GM21619 (cell line): ENCODE measurements around the gene EXOC6.
"Not testable (repeated sequence)": the region's sequence is repeated elsewhere in the genome, so short reads cannot be mapped to it uniquely, and the experiment has no call there.

Experiments used
- ATAC-seq: cut with Tn5 transposase; IDR thresholded peaks from one replicate; pipeline ENCODE4 v1.9.1; 2021; ENCODE audit not compliant: unreplicated experiment

The EXOC6 gene

GRCh38 chr10:92931597-92931996 is 83.3 kb downstream of the EXOC6 start:
- ATAC-seq, result no peak

GRCh38 chr10:92937876-92938275 is 89.6 kb downstream of the EXOC6 start:
- ATAC-seq, result no peak

- ATAC-seq, result no peak
These were observed 90.5 kb downstream of the EXOC6 start for GRCh38 chr10:92938841-92939240.

GRCh38 chr10:92942226-92942625 is 93.9 kb downstream of the EXOC6 start:
- ATAC-seq, result no peak

GRCh38 chr10:92946491-92946890 is 98.2 kb downstream of the EXOC6 start:
- ATAC-seq, result no peak

GRCh38 chr10:92952573-92952972 is 104.3 kb downstream of the EXOC6 start:
- not testable (repeated sequence) for ATAC-seq

GRCh38 chr10:92957223-92958010 is 109.1 kb downstream of the EXOC6 start:
- ATAC-seq, result no peak

GRCh38 chr10:92961638-92962037 is 113.3 kb downstream of the EXOC6 start:
- no peak for ATAC-seq

GRCh38 chr10:92965314-92965713 is 117.0 kb downstream of the EXOC6 start:
- ATAC-seq, result no peak

GRCh38 chr10:92967641-92968040 is 119.3 kb downstream of the EXOC6 start:
- no peak for ATAC-seq

GRCh38 chr10:92969151-92969550 is 120.8 kb downstream of the EXOC6 start:
- ATAC-seq, result no peak

GRCh38 chr10:92970301-92971070 is 122.2 kb downstream of the EXOC6 start:
- no peak for ATAC-seq

GRCh38 chr10:92972066-92972870 is 123.9 kb downstream of the EXOC6 start:
- no peak for ATAC-seq

- no peak for ATAC-seq
These were observed 124.6 kb downstream of the EXOC6 start for GRCh38 chr10:92972886-92973285.

GRCh38 chr10:92976278-92976677 is 128.0 kb downstream of the EXOC6 start:
- not testable (repeated sequence) for ATAC-seq

GRCh38 chr10:92989250-92989649 is 140.9 kb downstream of the EXOC6 start:
- ATAC-seq, result no peak

- ATAC-seq, result peak; percentile 56
These were observed 142.3 kb downstream of the EXOC6 start for GRCh38 chr10:92990615-92991014.

- ATAC-seq, result no peak
These were observed 143.2 kb downstream of the EXOC6 start for GRCh38 chr10:92991513-92991912.

GRCh38 chr10:92993699-92994272 is 145.5 kb downstream of the EXOC6 start:
- ATAC-seq, result no peak

GRCh38 chr10:92995509-92995908 is 147.2 kb downstream of the EXOC6 start:
- no peak for ATAC-seq

- no peak for ATAC-seq
These were observed 149.3 kb downstream of the EXOC6 start for GRCh38 chr10:92997620-92998019.
